GM18868 (cell line): ENCODE data around the gene ARAP1.
A peak's percentile ranks its signal among the peaks of the same experiment; 100 is the strongest.

Experiments used
- ATAC-seq: cut with Tn5 transposase; IDR thresholded peaks from one replicate; pipeline ENCODE4 v1.9.1; 2021; ENCODE audit warnings: mild to moderate bottlenecking, moderate library complexity; ENCODE audit not compliant: unreplicated experiment

ARAP1 gene

GRCh38 chr11:72764503-72764902, 12.3 kb upstream of the ARAP1 start:
- no peak for ATAC-seq

GRCh38 chr11:72763823-72764222, 11.6 kb upstream of the ARAP1 start:
- no peak for ATAC-seq

GRCh38 chr11:72762641-72763304, 10.6 kb upstream of the ARAP1 start:
- ATAC-seq, result peak; percentile 65

GRCh38 chr11:72760539-72761405, 8.6 kb upstream of the ARAP1 start:
- no peak for ATAC-seq

- ATAC-seq, result no peak
These were observed 7.3 kb upstream of the ARAP1 start for GRCh38 chr11:72759468-72759985.

- no peak for ATAC-seq
These were observed 6.6 kb upstream of the ARAP1 start for GRCh38 chr11:72758690-72759389.

- no peak for ATAC-seq
These were observed 6.1 kb upstream of the ARAP1 start for GRCh38 chr11:72758304-72758689.

- ATAC-seq, result no peak
These were observed 3.6 kb upstream of the ARAP1 start for GRCh38 chr11:72755713-72756285.

- ATAC-seq, result no peak
These were observed 2.4 kb upstream of the ARAP1 start for GRCh38 chr11:72754544-72755155.

- ATAC-seq, result no peak
These were observed 1.9 kb upstream of the ARAP1 start for GRCh38 chr11:72754149-72754543.

- no peak for ATAC-seq
These were observed 1.3 kb upstream of the ARAP1 start for GRCh38 chr11:72753341-72754148.

- ATAC-seq, result no peak
These were observed 806 bp downstream of the ARAP1 start for GRCh38 chr11:72751116-72752087.

- no peak for ATAC-seq
These were observed 1.6 kb downstream of the ARAP1 start for GRCh38 chr11:72750556-72751115.

- no peak for ATAC-seq
These were observed 2.1 kb downstream of the ARAP1 start for GRCh38 chr11:72750086-72750485.

GRCh38 chr11:72747289-72747855, 4.8 kb downstream of the ARAP1 start:
- no peak for ATAC-seq

GRCh38 chr11:72746821-72747220, 5.4 kb downstream of the ARAP1 start:
- no peak for ATAC-seq

GRCh38 chr11:72745925-72746550, 6.2 kb downstream of the ARAP1 start:
- no peak for ATAC-seq

GRCh38 chr11:72745511-72745910, 6.7 kb downstream of the ARAP1 start:
- no peak for ATAC-seq
